Retinal pigment epithelial cell (primary cell): ENCODE data around the gene POLR2J3.
"Not testable (repeated sequence)": the region's sequence is repeated elsewhere in the genome, so short reads cannot be mapped to it uniquely, and the experiment has no call there.

Experiments used
- DNase-seq: peaks from one replicate; pipeline ENCODE4 v3.0.0-alpha.2; 2010; ENCODE audit warnings: low read depth
- H3K4me3 ChIP-seq: 2 replicates; pipeline ENCODE4 v1.5.1; 2011; ENCODE audit warnings: mild to moderate bottlenecking, low read length, control low read depth, moderate library complexity

Gene POLR2J3

GRCh38 chr7:102532127-102532526 is 40.3 kb downstream of the POLR2J3 start:
- DNase-seq, H3K4me3 ChIP-seq: not testable (repeated sequence)

GRCh38 chr7:102531583-102531982 is 40.8 kb downstream of the POLR2J3 start:
- H3K4me3 ChIP-seq, DNase-seq: not testable (repeated sequence)

- not testable (repeated sequence) for H3K4me3 ChIP-seq, DNase-seq
Measured at GRCh38 chr7:102527822-102528793, 44.3 kb downstream of the POLR2J3 start.

- not testable (repeated sequence) for H3K4me3 ChIP-seq, DNase-seq
Measured at GRCh38 chr7:102527182-102527581, 45.2 kb downstream of the POLR2J3 start.

- DNase-seq, H3K4me3 ChIP-seq: not testable (repeated sequence)
Measured at GRCh38 chr7:102524803-102525202, 47.6 kb downstream of the POLR2J3 start.

GRCh38 chr7:102520797-102521196 is 51.6 kb downstream of the POLR2J3 start:
- not testable (repeated sequence) for DNase-seq, H3K4me3 ChIP-seq

GRCh38 chr7:102517550-102518147 is 54.7 kb downstream of the POLR2J3 start, which contains the start of gene RASA4B:
Gene RASA4B, minus strand, starts transcription at chr7:102517777. Its CDS starts 67 bp downstream, at chr7:102517710.
- H3K4me3 ChIP-seq, DNase-seq: not testable (repeated sequence)
